IPS-18a (cell line): ENCODE data around the gene TLCD4.

Experiments
- H3K27ac ChIP-seq: one replicate; pipeline ENCODE4 v1.5.1; 2013; ENCODE audit warnings: low read length
- H3K27me3 ChIP-seq: one replicate; pipeline ENCODE4 v1.6.1; 2013; ENCODE audit warnings: mild to moderate bottlenecking, low read length; ENCODE audit not compliant: control insufficient read depth, insufficient read depth
- H3K36me3 ChIP-seq: one replicate; pipeline ENCODE4 v1.6.1; 2013; ENCODE audit warnings: low read depth, low read length; ENCODE audit not compliant: control insufficient read depth
- H3K4me1 ChIP-seq: one replicate; pipeline ENCODE4 v1.6.1; 2013; ENCODE audit warnings: low read depth, low read length; ENCODE audit not compliant: control insufficient read depth
- H3K4me3 ChIP-seq: one replicate; pipeline ENCODE4 v1.5.1; 2013; ENCODE audit warnings: low read length
- H3K9ac ChIP-seq: one replicate; pipeline ENCODE4 v1.6.1; 2013; ENCODE audit warnings: mild to moderate bottlenecking, low read length, moderate library complexity
- H3K9me3 ChIP-seq: one replicate; pipeline ENCODE4 v1.6.1; 2013; ENCODE audit warnings: low read depth, low read length; ENCODE audit not compliant: control insufficient read depth

TLCD4 gene

GRCh38 chr1:95117207-95118066 is at the start of gene TLCD4:
TLCD4 (plus strand) TSS chr1:95117355; CDS start chr1:95143902, 26,547 bp downstream.
- Histone ChIP-seq H3K36me3 (no peaks in the 10 kb centered on the region), H3K27me3 (peaks cover 11% of the 10 kb centered on the region), H3K4me3 (peak within 1 kb of the TSS; percentile 89), H3K4me1 (no peaks in the 10 kb centered on the region), H3K27ac (no peak within 1 kb of the TSS), H3K9ac (peak within 1 kb of the TSS; percentile 53), H3K9me3 (no peaks in the 10 kb centered on the region)

- H3K4me3 ChIP-seq, result no peak overlapping the region
- H3K27me3 ChIP-seq, result no peaks in the 10 kb centered on the region
- no peak overlapping the region for H3K9ac ChIP-seq
- H3K27ac ChIP-seq, result no peak overlapping the region
- H3K4me1 ChIP-seq, result no peaks in the 10 kb centered on the region
- no peaks in the 10 kb centered on the region for H3K9me3 ChIP-seq
- no peaks in the 10 kb centered on the region for H3K36me3 ChIP-seq
These were observed 49.6 kb upstream of the TLCD4 start for GRCh38 chr1:95067568-95067967.

GRCh38 chr1:95068956-95069709 is 48.0 kb upstream of the TLCD4 start:
- no peaks in the 10 kb centered on the region for H3K27me3 ChIP-seq
- no peak overlapping the region for H3K27ac ChIP-seq
- peaks cover 5% of the 10 kb centered on the region for H3K4me1 ChIP-seq
- H3K9ac ChIP-seq, result no peak overlapping the region
- no peaks in the 10 kb centered on the region for H3K9me3 ChIP-seq
- H3K36me3 ChIP-seq, result no peaks in the 10 kb centered on the region
- H3K4me3 ChIP-seq, result no peak overlapping the region

- Histone ChIP-seq H3K9me3 (no peaks in the 10 kb centered on the region), H3K9ac (no peak overlapping the region), H3K4me1 (peaks cover 5% of the 10 kb centered on the region), H3K36me3 (no peaks in the 10 kb centered on the region), H3K27me3 (no peaks in the 10 kb centered on the region), H3K27ac (no peak overlapping the region), H3K4me3 (no peak overlapping the region)
These were observed 47.5 kb upstream of the TLCD4 start for GRCh38 chr1:95069710-95070093.

- Histone ChIP-seq H3K27me3 (no peaks in the 10 kb centered on the region), H3K9ac (no peak overlapping the region), H3K4me1 (peaks cover 5% of the 10 kb centered on the region), H3K27ac (no peak overlapping the region), H3K4me3 (no peak overlapping the region), H3K36me3 (no peaks in the 10 kb centered on the region), H3K9me3 (no peaks in the 10 kb centered on the region)
These were observed 45.6 kb upstream of the TLCD4 start for GRCh38 chr1:95071539-95071938.

GRCh38 chr1:95072117-95072516 is 45.0 kb upstream of the TLCD4 start:
- H3K27ac ChIP-seq, result no peak overlapping the region
- H3K4me3 ChIP-seq, result peak overlapping the region; percentile 98

GRCh38 chr1:95072532-95073419 is 44.4 kb upstream of the TLCD4 start, which contains the start of gene ALG14:
ALG14 (minus strand) TSS chr1:95072951; CDS start chr1:95072898, 53 bp downstream.
- Histone ChIP-seq H3K4me1 (peaks cover 5% of the 10 kb centered on the region), H3K9me3 (no peaks in the 10 kb centered on the region), H3K36me3 (no peaks in the 10 kb centered on the region), H3K9ac (peak within 1 kb of the TSS; percentile 21), H3K27me3 (no peaks in the 10 kb centered on the region), H3K4me3 (peak within 1 kb of the TSS; percentile 98), H3K27ac (no peak within 1 kb of the TSS)

More at GRCh38 chr1:95072117-95072516, 45.0 kb upstream of the TLCD4 start:
- H3K9ac ChIP-seq, result peak overlapping the region; percentile 14
- no peaks in the 10 kb centered on the region for H3K9me3 ChIP-seq
- peaks cover 5% of the 10 kb centered on the region for H3K4me1 ChIP-seq
- no peaks in the 10 kb centered on the region for H3K27me3 ChIP-seq
- no peaks in the 10 kb centered on the region for H3K36me3 ChIP-seq

- Histone ChIP-seq H3K9me3 (no peaks in the 10 kb centered on the region), H3K9ac (peak overlapping the region; percentile 21), H3K27ac (no peak overlapping the region), H3K27me3 (no peaks in the 10 kb centered on the region), H3K36me3 (no peaks in the 10 kb centered on the region), H3K4me3 (peak overlapping the region; percentile 98), H3K4me1 (peaks cover 5% of the 10 kb centered on the region)
These were observed 43.7 kb upstream of the TLCD4 start for GRCh38 chr1:95073446-95073845.

- H3K9me3 ChIP-seq, result no peaks in the 10 kb centered on the region
- peaks cover 13% of the 10 kb centered on the region for H3K4me1 ChIP-seq
- H3K4me3 ChIP-seq, result no peak overlapping the region
- no peak overlapping the region for H3K9ac ChIP-seq
- no peaks in the 10 kb centered on the region for H3K36me3 ChIP-seq
- no peak overlapping the region for H3K27ac ChIP-seq
- H3K27me3 ChIP-seq, result no peaks in the 10 kb centered on the region
These were observed 41.1 kb upstream of the TLCD4 start for GRCh38 chr1:95076034-95076433.

- H3K27ac ChIP-seq, result no peak overlapping the region
- no peaks in the 10 kb centered on the region for H3K36me3 ChIP-seq
- no peak overlapping the region for H3K4me3 ChIP-seq
- no peak overlapping the region for H3K9ac ChIP-seq
- H3K4me1 ChIP-seq, result peaks cover 15% of the 10 kb centered on the region
- H3K9me3 ChIP-seq, result no peaks in the 10 kb centered on the region
- H3K27me3 ChIP-seq, result no peaks in the 10 kb centered on the region
These were observed 36.7 kb upstream of the TLCD4 start for GRCh38 chr1:95080446-95080845.

GRCh38 chr1:95080879-95081278 is 36.3 kb upstream of the TLCD4 start:
- Histone ChIP-seq H3K9ac (no peak overlapping the region), H3K4me1 (peaks cover 18% of the 10 kb centered on the region), H3K27ac (no peak overlapping the region), H3K4me3 (no peak overlapping the region), H3K36me3 (no peaks in the 10 kb centered on the region), H3K27me3 (no peaks in the 10 kb centered on the region), H3K9me3 (no peaks in the 10 kb centered on the region)
